Left renal cortex interstitium (tissue), 4 donors: Measurements from ENCODE around the gene LOXL3. TPM values are rescaled to one million over a fixed set of nuclear protein-coding genes. Genes with fewer than 3 reads are reported as not detected.
"Not testable (repeated sequence)": the region's sequence is repeated elsewhere in the genome, so short reads cannot be mapped to it uniquely, and the experiment has no call there.

Experiments
- DNase-seq, 4 donors: peaks; one replicate each; pipeline ENCODE4 v3.0.0-alpha.2; 2013; ENCODE audit warnings: low read depth in 4 of 4, low spot score in 2 of 4, missing footprints in 1 of 4
- polyA plus RNA-seq, 4 donors: library from polyadenylated mRNA; unstranded; fragments of 120-200 nt; gene quantifications; one replicate each; pipeline ENCODE4 v1.2.1, GENCODE V29; 2013; ENCODE audit not compliant: insufficient read length in 4 of 4

LOXL3 gene
- polyA plus RNA-seq, 4 donors = 9.7 to 12.4 (median 10.7) TPM

- no peak for DNase-seq
Observed at GRCh38 chr2:74575320-74575719, 21.6 kb upstream of the LOXL3 start.

GRCh38 chr2:74573747-74574562, 20.2 kb upstream of the LOXL3 start:
- no peak for DNase-seq

- DNase-seq = no peak
Observed at GRCh38 chr2:74572178-74572925, 18.6 kb upstream of the LOXL3 start.

GRCh38 chr2:74571058-74571457, 17.3 kb upstream of the LOXL3 start:
- no peak for DNase-seq

- no peak for DNase-seq
Observed at GRCh38 chr2:74569686-74570085, 15.9 kb upstream of the LOXL3 start.

- no peak for DNase-seq
Observed at GRCh38 chr2:74567881-74568280, 14.1 kb upstream of the LOXL3 start.

- no peak for DNase-seq
Observed at GRCh38 chr2:74566754-74567085, 13.0 kb upstream of the LOXL3 start.

- no peak for DNase-seq
Observed at GRCh38 chr2:74566076-74566753, 12.5 kb upstream of the LOXL3 start.

- DNase-seq = no peak
Observed at GRCh38 chr2:74564222-74564621, 10.5 kb upstream of the LOXL3 start.

- no peak for DNase-seq
Observed at GRCh38 chr2:74562126-74562775, 8.5 kb upstream of the LOXL3 start.

GRCh38 chr2:74561022-74561421, 7.3 kb upstream of the LOXL3 start:
- not testable (repeated sequence) for DNase-seq

GRCh38 chr2:74560591-74560990, 6.8 kb upstream of the LOXL3 start:
- no peak for DNase-seq

- no peak for DNase-seq
Observed at GRCh38 chr2:74559912-74560311, 6.2 kb upstream of the LOXL3 start.

GRCh38 chr2:74558284-74559230, 4.8 kb upstream of the LOXL3 start:
- DNase-seq = no peak

- no peak for DNase-seq
Observed at GRCh38 chr2:74556831-74557370, 3.2 kb upstream of the LOXL3 start.

GRCh38 chr2:74556159-74556558, 2.4 kb upstream of the LOXL3 start:
- DNase-seq = no peak

- DNase-seq = no peak
Observed at GRCh38 chr2:74555610-74556103, 1.9 kb upstream of the LOXL3 start.

- DNase-seq = no peak
Observed at GRCh38 chr2:74554820-74555531, 1.2 kb upstream of the LOXL3 start.
